Testis (tissue), 2 donors: ENCODE results near the gene ADI1.

ENCODE experiments used
- CTCF ChIP-seq, 3 experiments: fragments of 450-650 bp in 2 of 3; fragments of 200-600 bp in 1 of 3; sonication (generic) in 1 of 3; IDR thresholded peaks; one replicate each; pipeline ENCODE4 v1.5.1; 2016 to 2019; ENCODE audit warnings: antibody characterized with exemption in 3 of 3, mild to moderate bottlenecking in 2 of 3, moderate library complexity in 1 of 3
- POLR2A ChIP-seq: fragments of 450-650 bp; IDR thresholded peaks from one replicate; pipeline ENCODE4 v1.6.1; 2017; ENCODE audit warnings: antibody characterized with exemption, mild to moderate bottlenecking, moderate library complexity

DNA sequence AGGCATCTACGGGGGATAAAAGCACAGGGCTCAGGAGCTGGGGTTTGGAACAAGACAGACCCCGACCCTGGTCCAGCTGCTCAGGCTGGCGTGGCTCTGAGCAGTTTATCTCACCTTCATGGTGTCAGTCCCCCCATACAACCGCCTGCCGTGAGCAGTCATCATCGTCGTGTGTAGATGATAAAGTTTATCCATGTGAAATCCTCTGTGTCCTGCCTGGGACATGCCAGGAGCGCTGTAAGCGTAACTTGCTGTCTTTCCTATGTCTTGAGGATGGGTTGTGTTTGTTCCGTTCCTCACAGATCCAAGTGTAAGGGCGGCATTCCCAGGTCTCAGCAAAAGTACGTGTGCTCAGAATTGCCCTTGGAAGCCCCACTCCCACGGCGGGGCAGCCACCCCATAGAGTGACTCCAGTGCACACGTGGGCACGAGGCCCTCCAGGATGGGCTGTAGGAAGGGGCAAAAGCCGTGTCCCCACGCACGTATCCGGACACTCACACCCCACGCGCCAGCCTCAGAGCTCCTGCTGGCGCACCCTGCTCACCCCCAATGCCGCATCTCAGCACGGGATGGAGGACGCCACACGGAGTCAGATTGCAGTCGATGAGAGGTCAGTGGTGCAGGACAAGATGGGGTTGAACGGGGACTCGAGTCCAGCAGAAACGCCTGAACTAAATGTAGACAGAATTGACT lies 50.9 kb downstream of the ADI1 start:
- TF ChIP-seq CTCF (IDR thresholded peaks at IDR 0.05) (no peak), POLR2A (no peak)
